GM18505 (cell line): Measurements from ENCODE around the gene PSENEN.
"Not testable (repeated sequence)": the region's sequence is repeated elsewhere in the genome, so short reads cannot be mapped to it uniquely, and the experiment has no call there.

Source experiments
- ATAC-seq: cut with Tn5 transposase; IDR thresholded peaks from one replicate; pipeline ENCODE4 v1.9.1; 2021; ENCODE audit not compliant: unreplicated experiment
- POLR2A ChIP-seq: IDR thresholded peaks from 4 replicates; pipeline ENCODE4 v1.6.1; 2011; ENCODE audit warnings: borderline replicate concordance; ENCODE audit not compliant: insufficient read depth, insufficient read length; ENCODE audit errors: extremely low read depth

The PSENEN gene

DNA sequence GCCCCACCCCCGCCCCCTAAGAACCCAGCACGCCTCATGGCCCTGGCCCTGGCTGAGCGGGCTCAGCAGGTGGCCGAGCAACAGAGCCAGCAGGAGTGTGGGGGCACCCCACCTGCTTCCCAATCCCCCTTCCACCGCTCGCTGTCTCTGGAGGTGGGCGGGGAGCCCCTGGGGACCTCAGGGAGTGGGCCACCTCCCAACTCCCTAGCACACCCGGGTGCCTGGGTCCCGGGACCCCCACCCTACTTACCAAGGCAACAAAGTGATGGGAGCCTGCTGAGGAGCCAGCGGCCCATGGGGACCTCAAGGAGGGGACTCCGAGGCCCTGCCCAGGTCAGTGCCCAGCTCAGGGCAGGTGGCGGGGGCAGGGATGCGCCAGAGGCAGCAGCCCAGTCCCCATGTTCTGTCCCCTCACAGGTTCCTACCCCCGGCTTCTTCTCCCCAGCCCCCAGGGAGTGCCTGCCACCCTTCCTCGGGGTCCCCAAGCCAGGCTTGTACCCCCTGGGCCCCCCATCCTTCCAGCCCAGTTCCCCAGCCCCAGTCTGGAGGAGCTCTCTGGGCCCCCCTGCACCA is 41.9 kb downstream of the PSENEN start:
- no peak for TF ChIP-seq POLR2A

DNA sequence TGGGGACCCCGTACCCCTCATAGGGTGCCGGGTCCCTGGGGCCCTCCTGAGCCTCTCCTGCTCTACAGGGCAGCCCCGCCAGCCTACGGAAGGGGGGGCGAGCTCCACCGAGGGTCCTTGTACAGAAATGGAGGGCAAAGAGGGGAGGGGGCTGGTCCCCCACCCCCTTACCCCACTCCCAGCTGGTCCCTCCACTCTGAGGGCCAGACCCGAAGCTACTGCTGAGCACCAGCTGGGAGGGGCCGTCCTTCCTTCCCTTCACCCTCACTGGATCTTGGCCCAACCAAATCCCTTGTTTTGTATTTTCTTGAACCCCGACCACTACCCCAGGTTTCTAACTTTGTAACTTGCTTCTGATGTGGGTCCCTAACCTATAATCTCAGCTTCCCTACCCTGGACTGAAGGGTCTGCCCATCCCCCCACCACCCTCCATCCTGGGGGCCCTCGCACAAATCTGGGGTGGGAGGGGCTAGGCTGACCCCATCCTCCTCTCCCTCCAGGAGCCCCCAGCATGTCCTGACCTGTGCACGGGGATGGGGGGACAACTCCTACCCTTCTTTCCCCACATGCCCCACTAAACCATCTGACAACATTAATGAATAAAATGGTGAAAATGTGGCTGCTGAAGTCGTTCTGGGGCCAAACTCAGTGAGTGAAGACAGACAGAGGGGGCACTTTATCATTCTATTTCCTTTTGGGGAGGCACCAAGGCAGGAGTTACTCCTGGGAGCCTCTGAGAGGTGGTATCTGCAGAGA is 42.9 kb downstream of the PSENEN start:
- no peak for ATAC-seq
- no peak for TF ChIP-seq POLR2A

More for the DNA sequence above, 41.9 kb downstream of the PSENEN start:
- ATAC-seq = no peak

DNA sequence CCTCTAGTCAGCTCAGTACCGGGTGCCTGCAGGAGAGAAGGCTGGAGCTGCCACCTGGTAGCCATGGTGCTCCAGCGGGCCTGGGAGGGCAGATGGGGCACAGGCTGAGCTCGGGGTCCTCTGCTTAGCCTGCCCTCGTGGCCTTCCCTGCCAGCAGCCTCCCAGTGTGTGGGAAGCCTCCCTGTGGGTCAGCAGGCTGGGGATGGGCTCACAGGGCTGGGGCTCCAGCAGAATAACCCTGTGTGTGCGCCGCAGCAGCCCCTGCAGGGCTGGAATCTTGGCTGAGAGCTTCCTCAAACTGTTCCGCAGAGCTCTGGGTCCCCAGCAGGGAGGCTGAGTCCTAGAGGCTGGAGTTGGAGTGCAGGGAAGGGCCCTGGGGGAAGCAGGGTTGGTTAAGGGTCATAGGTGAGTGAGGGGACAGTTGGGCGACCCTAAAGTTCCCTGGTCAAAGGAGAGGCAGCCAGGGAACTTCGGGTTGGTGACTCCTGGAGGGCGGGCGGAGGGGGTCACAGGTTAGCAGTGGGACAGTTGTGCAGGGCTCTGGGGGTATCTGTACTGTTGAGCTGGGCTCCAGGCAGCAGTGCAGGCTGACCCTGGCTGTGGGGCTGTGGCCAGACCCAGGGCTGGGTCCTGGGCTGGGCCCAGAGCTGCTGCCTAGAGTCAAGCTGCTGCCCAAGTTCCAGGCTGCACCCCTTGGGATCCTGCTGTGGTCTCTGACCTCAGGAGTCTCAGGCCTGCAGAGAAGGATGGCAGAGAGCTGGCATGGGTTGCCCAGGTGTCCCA is 43.9 kb downstream of the PSENEN start:
- TF ChIP-seq POLR2A = no peak
- ATAC-seq = no peak

DNA sequence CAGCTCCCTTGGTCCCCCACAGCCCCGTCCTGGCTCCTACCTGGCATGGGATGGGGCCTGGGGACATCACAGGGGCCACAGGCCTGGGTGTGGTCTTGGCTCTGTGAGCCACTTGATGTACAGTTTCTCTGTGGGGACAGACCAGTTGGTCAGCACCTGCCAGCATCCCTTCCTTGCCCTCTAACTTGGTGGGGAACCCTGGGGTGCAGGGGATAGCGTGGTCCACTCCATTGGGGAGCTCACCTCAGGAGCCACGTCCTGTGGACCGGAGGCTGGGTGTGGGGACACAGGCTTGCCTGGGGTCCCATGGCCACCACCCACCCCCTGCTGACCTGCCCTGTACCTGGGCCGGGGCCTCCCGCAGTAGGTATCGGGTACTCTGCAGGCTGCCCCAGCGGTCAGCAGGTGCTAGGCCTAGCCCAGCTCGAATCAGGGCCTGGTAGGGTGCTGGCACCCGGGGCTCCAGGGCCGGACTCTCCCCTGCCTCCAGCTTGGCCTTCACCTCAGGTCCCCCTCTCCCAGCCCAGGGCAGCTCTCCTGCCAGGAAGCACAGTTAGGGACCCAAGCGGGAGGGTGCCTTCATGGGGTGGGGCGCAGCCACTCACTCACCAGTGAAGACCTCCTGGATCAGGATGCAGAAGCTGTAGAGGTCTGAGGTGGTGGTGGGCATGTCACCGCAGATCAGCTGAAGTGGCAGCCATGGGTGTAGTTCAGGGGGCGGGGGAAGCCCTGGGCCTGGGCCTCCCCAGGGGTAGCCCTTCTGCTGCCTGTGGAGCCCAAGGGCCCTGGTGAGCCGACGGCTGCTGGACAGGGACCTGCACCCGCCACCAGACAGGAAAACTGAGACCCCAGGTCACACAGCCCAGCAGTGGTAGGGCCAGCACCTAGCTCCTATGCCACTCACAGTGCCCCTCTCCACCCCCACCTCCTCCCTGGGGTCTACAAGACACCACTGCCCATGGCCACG is 44.8 kb downstream of the PSENEN start:
- no peak for TF ChIP-seq POLR2A
- no peak for ATAC-seq

DNA sequence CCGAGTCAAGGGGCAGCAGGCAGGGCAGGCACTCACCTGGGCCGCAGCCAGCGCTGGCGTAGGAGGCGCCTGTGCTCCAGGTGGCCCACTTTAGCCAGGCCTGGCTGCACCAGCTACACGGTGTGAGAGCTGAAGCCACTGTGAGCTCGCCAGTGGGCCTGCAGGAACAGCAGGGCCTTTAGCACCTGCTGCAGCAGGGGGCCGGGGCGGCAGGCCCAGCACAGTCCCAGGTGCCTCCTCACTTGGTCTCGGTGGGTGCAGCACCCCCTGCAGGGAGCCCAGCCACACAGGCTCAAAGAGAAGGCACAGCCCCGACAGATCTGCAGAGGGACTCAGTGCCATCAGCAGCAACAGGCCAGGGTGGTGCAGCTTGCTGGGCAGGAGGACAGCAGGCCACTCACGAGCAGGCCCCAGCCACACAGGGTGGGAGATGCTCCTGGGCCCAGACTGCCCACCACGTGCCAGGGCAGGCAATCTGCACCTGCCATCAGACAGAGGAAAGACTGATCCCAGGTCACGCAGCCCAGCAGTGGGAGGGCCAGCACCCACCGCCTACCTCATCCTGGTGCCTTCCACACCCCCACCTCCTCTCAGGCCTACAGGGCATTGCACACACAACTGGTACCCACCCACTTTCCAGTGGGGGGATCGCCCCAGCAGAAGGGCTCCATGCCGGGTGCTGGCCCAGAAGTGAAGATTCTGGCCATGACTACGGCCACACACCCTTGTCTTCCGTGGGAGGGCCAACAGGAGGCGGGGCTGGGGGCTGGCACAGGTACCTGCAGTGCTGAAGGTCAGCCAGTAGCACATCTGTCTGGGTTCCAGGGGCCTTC is 45.7 kb downstream of the PSENEN start:
- ATAC-seq = no peak
- no peak for TF ChIP-seq POLR2A

DNA sequence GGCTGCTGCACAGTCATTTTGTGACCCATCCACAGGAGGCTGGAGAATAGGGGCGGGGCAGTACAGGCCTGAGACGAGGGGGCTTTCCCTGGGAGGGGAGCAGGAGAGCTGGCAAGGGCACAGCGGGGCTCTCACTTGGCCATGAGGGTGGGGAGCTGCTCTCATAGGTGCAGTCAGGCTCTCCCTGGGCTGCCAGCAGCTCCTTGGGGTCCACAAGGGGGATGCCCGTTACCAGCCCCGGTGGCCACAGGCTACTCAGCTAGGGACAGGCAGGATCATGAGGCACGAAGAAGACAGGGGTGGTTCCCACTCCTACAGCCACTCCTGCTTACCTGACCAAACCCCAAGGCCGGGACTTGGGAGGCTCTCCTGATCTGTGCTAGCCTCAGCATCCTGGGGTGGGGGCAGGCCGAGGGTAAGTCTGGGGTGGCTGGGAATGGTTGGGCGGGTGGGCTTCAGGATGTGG is 46.4 kb downstream of the PSENEN start:
- TF ChIP-seq POLR2A = no peak
- ATAC-seq = no peak

DNA sequence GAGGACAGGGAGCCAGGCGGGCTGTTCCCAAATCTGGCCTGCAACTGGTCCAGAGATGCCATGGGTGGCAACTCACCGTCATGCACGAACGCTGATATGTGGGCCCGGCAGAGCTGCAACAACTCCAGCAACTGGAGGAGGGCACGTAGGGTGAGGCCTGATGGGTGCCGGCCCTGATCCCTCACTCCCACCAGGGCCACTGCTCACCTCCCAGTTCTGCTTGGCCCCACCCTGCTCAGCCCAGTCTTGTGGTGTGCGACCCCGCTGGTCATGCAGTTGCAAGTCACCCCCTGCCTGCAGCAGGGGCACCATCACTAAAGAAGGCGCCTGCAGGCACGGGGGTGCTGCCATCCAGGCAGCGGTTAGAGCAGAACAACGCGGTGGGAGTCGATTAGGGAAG is 46.9 kb downstream of the PSENEN start:
- TF ChIP-seq POLR2A = no peak
- ATAC-seq = no peak

DNA sequence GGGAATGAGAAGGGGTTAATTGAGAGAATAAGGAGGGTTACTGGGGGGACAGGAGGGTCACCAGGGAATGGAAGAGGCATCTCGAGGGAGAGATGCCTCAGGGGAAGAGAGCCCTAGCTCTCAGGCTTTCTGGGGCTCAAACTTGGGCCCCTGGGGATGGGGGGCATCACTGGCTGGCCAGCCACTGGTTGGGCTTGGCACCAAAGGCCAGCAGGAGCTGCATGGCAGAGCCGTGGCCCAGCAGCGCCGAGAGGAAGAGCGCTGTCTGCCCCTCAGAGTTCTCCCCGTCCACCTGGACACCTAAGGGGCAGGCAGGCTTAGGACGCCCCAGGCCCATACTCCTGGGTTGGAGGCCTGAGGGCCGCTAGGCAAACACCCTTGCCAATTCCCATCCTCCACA is 47.4 kb downstream of the PSENEN start:
- no peak for ATAC-seq
- TF ChIP-seq POLR2A = no peak

DNA sequence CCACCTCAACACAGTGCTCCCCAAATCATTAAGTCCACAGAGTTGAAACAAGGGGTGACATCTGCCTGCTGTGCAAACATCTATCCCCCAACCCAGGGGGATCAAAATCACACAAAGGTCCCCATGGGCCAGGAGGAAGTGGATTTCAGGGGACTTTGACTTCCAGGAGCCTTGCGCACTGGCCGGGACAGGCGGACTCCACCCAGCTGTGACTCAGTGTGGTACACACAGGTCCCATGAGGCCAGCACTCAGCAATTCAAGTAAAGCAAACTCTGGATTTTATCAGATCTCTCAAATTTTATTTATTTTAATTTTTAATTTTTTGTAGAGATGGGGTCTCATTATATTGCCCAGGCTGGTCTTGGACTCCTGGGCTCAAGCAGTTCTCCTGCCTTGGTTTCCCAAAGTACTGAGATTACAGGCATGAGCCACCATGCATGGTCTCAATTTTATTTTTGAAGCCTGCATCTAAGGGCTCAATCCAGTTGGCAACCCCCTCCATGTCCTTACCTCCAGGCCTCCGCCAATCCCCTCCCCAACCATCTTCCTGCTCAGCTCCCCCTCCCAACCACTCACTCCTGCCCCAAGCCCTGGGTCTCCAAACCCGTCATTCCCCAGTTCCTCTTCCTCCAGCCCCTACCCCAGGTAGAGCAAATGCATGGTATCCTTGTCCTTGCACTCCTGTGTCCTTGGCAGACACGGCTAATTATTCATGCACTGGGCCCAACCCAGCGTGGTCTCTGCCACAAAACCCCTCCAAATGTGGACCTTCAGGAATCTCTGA is 48.1 kb downstream of the PSENEN start:
- TF ChIP-seq POLR2A = no peak
- no peak for ATAC-seq

DNA sequence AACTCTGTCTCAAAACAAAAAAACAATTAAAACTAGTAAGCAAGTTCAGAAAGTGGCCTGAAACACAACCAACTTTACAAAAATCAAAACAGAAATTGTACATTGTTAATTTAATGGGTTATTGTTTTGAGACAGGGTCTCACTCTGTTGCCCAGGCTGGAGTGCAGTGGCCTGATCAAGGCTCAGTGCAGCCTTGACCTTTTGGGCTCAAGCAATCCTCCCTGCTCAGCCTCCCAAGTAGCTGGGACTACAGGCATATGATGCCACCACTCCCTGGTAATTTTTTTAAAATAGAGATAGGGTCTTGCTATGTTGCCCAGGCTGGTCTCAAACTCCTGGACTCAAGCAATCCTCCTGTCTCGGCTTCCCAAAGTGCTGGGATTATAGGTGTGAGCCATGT is 50.1 kb downstream of the PSENEN start:
- not testable (repeated sequence) for ATAC-seq
